ENCODE measurements around the gene ZNF362.
A peak's percentile ranks its signal among the peaks of the same experiment; 100 is the strongest.
"Not testable (repeated sequence)": the region's sequence is repeated elsewhere in the genome, so short reads cannot be mapped to it uniquely, and the experiment has no call there.

ZNF362 gene

DNA sequence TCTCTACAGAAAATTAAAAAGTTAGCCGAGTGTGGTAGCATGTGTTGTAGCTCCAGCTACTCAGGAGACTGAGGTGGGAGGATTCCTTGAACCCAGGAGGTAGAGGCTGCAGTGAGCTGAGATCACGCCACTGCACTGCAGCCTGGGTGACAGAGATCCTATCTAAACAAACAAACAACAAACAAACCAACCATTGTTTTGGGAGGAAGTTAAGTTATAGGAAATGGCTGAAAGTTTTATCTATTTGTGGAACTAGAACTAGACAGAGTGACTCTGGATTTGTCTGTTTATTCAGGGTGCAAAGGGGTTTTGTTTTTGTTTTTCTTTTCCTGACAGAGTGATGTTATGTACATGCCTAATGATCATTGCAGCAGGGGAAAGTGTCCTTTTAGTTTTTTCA is 31.0 kb downstream of the ZNF362 start:
- no peak for DNase-seq (ENCODE audit: low read depth)

DNA sequence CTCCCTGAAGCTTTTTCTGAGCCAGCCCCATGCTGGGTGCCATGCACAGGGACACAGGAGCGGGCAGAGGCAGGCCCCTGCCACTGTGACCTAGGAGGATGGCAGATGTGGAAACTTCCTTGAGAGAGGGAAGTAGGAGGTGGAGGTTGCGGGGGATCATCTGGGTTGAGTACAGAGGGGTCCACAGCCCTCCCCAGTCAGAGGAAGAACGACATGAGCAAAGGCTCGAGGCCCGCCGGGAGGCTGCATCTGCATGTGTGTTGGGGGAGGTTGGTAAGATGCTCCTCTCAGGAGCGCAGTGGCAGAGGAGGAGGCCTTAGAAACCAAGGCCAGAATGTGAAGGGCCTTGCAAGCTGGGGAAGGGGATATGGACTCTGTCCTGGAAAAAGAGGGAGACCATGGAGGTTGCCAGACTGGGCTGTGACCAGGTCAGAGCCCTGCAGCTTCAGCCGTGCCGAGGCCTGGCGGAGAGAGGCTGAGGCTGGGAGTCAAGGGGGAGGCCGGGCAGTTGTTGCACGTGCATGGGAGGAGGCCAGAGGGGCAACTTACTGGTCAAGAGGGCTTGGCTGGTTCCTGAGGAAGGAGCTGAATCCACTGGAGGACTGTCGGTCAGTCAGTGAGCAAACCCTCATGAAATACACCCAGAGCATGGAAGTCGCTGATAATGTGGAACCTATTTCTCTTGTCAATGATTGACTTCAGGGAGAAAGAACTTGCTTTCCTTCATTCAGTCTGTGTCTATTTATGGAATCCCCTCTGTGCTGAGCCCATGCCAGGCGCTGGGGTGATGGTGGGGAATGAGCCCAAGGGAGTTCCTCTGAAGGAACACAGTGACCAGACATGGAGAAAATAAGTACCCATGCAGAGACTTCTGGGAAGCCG is 32.9 kb downstream of the ZNF362 start:
- no peak for DNase-seq (ENCODE audit: low read depth)

DNA sequence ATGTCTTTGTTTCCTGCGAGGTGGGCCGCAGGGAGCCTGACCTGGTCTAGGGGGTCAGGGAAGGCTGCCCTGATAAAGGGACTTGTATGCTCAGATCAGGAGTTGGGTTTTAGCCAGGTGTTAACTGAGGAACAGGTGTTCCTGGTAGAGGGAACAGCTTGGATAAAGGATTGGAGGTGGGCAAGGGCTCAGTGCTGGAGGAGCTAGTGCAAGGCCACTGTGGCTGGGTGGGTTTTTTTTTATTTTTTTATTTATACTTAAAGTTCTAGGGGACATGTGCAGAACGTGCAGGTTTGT is 33.5 kb downstream of the ZNF362 start:
- no peak for DNase-seq (ENCODE audit: low read depth)

DNA sequence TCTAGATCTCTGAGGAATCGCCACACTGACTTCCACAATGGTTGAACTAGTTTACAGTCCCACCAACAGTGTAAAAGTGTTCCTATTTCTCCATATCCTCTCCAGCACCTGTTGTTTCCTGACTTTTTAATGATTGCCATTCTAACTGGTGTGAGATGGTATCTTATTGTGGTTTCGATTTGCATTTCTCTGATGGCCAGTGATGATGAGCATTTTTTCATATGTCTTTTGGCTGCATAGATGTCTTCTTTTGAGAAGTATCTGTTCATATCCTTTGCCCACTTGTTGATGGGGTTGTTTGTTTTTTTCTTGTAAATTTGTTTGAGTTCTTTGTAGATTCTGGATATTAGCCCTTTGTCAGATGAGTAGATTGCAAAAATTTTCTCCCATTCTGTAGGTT is 34.3 kb downstream of the ZNF362 start:
- not testable (repeated sequence) for DNase-seq (ENCODE audit: low read depth)

DNA sequence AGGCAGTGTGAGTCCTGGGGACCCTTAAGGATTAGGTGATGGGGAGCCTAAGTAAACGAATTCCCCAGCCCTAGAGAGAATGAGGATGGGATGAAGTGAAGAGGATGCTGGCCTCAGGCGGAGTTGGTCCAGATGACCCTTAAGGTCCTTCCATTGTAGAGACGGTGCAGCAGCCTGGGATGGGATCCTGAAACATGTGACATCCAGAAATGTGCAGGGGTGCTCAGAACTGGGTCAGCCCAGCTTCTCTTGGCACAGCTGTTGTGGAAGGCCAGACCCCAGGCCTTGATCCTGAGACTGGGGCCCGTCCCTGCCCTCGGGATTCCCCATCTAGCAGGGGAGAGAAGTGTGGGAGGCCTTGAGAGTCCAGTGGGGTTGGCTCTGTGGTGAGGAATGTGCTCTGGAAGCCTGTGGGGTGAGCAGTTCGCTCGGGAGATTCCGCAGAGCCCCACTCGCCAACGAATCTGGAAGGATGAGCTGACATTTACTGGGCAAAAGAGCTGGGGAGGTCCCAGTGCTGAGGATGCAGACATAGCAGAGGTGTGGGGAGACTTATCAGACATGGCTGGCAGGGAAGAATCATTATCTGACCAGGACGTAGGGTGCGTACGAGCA is 36.5 kb downstream of the ZNF362 start:
- DNase-seq (ENCODE audit: low read depth), result no peak

DNA sequence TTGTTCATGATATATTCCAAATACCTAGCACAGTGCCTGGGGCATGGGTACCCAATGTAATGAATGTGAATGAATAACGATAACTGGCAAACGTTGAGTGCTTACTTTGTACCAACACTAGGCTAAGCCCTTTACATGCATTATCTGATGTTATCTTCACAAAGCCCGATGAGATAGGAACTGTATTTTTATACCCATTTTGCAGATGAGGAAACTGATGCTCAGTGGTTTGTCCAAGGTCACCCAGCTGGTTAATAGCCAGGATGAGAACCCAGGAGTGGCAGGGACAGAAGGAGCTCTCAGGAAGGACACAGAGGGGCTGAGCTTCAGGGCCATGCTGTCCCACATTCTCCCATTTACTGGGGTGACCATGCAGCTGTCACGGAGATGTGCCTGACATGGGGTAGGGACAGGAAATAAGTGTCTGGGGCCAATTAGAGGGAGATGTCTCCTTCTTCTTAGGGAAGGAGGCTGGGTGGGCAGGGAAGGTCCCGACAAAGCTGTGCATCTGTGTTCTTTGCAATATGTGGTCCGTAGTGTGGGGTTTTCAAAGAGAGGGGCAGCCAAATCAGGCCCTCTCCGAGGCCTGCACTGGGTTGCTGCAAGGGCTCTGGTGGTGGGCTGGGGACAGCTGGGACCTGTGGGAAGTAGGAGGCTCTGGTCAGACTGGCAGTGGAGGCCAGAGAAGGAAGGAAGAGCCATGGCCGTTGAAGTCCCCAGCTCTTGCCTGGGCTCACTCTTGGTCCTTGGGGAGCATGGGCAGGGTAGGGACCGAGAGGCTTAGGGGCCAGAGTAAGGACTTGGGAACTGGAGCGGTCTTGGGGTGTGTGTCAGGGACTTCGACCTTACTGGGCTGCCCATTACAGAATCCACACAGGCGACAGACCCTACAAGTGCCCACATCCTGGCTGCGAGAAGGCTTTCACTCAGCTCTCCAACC is 38.0 kb downstream of the ZNF362 start:
- no peak for DNase-seq (ENCODE audit: low read depth)

DNA sequence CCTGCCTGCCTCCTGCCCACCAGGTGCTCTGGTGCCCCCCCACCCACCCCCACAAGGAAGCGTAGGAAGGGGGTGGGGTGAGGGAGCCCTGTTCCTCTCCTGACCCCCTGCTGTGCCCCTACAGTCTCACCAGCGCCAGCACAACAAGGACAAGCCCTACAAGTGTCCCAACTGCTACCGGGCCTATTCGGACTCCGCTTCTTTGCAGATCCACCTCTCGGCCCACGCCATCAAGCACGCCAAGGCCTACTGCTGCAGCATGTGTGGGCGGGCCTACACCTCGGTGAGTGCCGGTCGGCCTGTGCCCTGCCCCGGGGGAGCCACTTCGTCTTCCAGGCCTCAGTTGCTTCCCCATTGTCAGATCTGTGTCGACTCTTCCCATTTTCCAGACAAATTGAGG is 38.7 kb downstream of the ZNF362 start:
- no peak for DNase-seq (ENCODE audit: low read depth)

DNA sequence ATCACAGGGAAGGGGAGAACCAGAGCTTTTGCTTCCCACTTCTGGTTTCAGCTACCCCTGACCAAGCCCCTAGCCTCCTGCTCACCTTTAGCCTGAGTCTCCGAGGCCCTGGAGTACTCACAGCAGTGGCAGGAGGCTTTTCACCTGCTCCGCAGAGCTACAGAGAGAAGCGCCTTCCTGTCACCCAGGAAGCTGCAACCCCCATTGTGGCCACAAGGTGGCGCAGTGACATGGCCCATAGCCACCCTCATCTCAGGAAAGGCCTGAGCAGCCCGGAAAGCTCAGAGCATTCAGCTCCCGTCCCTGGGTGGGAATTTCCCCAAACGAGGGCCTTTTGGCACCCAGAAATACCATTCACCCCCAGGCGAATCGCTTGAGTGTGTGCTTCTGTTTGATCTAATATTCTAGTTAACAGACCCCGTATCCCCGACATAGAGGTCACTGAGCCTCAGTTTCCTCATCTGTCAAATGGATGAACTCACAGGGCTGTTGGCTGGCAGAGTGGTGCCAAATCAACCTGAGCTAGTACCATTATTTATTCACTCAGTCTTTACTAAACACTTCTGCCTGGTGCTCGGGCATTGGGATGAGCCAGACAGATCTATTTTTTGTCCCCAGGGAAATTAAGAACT is 39.3 kb downstream of the ZNF362 start:
- peak; percentile 63 for DNase-seq (ENCODE audit: low read depth)

DNA sequence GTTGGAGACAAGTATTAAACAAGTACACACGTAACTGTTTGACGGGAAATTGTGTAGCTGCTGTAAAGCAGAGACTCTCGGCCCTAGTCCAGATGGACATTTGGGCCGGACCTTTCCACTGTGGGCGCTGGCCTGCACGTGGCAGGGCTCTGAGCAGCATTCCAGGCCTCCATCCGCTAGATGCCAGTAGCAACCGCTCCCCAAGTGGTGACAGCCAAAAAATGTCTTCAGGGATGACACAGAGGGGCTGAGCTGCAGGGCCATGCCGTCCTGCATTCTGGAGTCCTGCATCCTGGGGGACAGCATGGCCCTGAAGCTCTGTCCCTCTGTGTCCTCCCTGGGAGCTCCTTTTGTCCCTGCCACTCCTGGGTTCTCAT is 39.8 kb downstream of the ZNF362 start:
- DNase-seq (ENCODE audit: low read depth), result no peak

DNA sequence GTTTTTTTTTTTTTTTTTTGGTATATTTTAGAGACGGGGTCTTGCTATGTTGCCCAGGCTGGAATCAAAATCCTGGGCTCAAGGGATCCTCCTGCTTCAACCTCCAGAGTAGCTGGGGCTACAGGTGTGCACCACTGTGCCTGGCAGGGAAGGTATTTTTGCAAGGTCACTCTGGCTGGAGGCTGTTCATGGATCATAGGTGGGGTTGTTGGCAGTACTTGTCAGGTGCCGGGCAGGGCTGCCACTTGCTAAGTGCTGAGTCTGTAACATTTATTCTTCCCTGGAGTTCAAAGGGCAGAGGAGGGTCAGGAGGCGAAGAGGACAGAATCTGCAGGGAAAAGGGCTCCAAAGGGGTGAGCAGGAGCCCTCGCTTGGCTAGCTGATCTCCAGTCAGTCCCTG is 40.5 kb downstream of the ZNF362 start:
- DNase-seq (ENCODE audit: low read depth), result no peak

DNA sequence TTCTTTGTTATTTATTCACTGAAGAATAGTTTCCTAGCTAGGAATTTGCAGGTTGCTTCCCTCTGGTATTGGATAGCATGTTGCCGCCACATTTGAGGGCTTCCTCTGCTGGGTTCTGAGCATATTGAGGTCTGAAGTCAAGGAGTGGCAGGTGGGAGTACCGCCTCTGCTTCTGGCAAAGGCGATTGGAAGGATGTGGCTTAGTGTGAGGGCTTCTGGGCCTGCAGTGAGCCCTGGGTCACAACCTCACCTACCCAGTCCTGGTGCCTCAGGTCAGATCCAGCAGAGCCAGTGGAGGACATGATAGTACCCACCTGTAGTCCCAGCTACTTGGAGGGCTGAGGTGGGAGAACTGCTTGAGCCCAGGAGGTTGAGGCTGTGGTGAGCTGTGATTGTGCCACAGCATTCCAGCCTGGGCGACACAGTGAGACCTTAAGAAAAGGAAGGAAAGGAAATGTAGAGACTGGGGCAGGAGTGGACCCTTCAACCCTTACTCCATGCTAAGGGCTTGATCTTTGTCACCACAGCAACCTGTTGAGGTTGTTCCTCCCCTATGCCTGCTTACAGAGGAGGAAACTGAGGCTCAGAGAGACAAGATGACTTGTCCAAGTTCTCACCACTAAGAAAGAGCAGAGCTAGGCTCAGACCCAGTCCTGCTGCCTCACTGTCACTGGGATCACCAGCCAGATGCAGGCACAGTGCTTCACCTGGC is 41.8 kb downstream of the ZNF362 start:
- no peak for DNase-seq (ENCODE audit: low read depth)

DNA sequence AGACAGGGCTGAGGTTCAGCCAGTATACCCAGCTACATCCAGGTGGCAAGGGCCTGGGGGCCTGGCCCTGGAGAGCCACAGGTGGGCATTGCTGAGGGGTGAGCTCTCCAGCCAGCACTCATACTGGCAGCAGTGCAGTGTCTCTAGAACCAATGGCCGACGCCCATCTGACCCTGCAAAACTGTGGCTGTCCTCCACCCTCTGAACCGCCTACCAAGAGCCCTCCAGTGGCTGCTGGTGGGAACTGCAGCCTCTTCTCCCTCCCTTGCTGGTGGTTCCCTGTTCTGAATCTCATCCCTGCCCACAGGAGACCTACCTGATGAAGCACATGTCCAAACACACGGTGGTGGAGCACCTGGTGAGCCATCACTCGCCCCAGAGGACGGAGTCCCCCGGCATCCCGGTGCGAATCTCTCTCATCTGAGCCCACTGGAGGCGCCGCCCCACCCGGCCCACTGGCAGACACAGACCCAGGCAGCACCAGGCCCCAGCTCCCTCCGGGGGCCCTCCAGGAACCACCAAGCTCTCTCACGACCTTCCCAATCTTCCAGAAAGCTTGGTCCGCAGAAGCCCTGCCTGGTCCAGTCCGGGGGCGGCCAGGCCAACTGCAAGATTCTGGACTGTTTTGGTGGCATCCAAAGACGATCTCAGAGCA is 42.5 kb downstream of the ZNF362 start:
- peak; percentile 47 for DNase-seq (ENCODE audit: low read depth)

DNA sequence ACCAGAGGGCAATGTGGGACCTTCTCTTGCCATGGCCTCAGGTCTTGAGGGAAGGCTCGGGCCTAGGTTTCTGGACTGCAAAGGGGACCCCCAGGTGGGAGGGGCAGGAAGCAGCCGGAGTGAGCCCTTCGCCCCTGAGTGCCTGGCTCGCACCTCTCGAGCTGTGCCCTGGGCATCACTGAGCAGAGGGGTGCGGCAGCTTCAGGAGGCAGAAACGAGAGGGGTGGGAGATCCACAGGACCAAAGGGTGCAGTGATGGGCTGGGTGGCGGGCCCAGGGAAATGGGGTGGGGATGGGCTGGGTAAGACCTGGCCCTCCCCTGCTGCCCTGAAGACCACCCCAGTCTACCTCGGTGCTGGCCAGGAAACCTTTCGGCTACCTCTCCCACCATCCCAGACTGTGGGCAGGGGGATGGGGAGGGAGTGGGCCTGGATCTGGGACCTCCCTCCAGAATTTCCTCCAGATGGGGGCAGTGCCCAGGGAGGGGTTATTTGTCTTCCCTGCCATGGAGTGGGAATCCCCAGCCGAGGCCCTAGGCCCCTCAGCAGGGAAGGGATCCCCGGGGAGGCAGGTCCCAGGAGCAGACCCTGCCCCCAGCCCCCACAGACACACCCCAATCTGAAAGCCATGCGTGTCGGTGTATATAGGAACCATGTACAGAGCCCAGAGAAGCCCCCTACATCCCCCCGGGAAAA is 43.3 kb downstream of the ZNF362 start:
- DNase-seq (ENCODE audit: low read depth), result no peak

DNA sequence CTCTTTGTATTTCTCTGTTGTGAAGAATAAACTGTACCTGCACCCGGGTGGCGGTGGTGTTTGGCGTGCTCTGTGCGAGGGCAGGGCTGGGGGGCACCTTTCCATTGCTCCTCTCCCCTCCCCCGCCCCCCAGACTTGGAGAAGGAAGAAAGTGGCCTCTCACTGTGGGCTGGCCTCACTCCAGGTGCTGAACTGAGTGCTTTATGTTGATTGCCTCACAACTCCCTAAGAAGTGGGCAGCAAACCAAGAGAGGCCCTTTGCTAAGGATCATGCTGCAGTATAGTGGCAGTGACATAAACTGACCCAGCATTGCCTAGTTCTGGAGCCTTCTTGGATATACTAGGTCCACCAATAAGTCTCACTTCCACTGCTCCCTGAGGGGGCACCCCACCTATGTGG is 44.4 kb downstream of the ZNF362 start:
- peak; percentile 83 for DNase-seq (ENCODE audit: low read depth)

DNA sequence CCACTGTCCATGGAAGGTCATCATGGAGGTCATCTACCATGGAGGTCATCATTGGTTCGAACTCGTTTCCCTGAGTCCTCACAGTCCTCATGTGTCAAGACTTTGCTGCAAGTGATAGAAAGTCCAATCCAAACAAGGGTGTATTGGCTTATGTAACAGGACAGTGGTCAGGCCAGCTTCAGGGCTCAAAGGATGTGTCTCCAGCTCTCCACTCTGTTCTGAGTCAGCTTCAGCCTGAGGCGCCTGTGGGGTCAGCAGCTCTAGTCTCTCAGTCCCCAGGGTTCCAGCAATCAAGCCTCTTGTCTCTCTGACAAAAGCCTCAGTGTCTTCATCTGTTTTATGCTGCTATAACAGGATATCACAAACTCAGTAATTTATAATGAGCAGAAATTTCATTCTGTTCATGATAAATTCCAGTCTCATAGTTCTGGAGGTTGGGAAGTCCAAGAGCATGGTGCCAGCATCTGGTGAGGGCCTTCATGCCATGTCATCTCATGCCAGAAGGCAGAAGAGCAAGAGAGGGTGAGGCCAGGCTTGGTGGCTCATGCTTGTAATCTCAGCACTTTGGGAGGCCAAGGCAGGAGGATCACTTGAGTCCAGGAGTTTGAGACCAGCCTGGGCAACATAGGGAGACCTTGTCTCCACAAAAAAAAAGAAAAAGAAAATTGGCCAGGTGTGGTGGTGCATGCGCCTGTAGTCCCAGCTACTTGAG is 45.1 kb downstream of the ZNF362 start:
- DNase-seq (ENCODE audit: low read depth), result no peak

DNA sequence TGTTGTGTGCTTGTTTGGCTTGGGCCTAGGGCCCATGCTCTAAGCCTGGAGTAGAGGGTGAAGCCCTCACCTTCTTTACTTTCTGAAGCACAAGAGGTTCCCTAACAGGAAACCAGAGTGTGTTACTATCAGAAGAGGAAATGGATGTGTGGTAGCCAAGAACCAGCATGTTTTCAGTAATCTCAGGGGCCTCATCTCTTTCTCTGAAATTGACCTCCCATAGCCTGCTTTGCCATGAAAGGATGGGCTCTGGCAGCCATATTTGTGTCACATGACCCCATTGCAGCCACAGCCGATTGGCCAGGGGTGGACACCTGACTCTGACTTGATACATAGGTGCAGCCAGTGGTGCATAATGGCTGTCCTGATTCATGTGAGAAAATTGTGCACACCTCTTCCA is 46.0 kb downstream of the ZNF362 start:
- DNase-seq (ENCODE audit: low read depth), result no peak

DNA sequence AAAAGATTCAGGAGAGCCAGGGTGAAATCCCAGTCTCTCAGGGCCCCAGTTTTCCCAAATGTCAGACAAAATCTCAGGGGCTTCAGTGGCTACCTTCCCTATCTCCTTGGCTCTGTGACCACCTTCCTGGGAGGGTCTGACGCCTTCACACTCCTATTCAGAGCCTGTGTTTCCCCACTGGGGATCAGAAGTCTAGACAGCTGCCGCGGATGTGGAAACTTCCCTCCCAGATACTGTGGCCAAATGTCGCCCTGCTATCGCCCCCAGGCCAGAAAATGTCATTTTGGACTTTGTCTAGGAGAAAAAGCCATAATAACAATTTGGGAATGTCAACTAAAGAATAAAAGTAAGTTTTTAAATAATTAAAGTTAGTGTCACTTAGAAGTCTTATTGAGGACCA is 48.7 kb downstream of the ZNF362 start:
- DNase-seq (ENCODE audit: low read depth), result no peak

DNA sequence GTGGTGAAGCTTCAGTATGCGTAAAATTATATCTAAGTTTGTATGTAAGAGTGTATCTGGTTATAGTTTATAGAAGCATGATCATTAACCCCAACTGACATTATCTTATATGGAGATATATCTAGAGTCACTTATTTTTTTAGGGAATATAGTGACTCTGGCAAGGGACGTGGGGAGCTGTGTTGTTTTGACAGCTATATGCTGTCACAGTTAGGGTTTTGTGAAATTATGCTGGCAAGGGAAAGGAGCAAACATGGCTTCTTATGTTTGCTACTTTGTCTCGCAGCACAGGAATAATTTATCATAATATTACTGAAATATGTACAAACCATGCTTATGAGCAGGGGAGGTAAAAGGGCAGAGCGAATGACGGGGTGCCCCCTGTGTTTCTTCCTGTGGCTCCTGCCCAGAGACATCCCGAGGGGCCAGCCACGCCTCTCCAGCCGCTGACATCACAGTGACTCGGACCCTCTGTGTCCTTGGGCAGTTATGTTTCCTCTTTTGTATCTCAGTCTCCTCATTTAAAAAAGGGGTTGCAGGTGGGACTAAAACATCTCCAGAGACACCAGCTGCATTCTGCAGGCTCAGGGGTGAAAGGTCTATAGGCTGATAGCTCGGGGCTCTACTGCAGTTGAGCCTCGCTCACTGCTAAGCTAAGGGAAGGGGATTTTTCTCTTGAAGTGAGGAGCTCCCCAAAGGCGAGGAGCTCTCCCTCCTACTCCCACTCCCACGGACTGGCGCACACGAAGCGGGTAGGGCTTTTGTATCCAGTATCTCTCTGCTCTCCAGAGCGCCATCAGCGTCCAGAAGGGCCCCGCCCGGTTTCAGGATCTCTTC is 49.7 kb downstream of the ZNF362 start:
- no peak for DNase-seq (ENCODE audit: low read depth)

Measured in fibroblast of the conjunctiva (primary cell).